Activated T-cell treated with anti-CD3 and anti-CD28 coated beads for 1 hour (primary cell): ENCODE data around the gene ZMAT5.

Source experiments
- DNase-seq: peaks from one replicate; pipeline ENCODE4 v3.0.0-alpha.2; 2020; ENCODE audit warnings: low read depth

Gene ZMAT5

DNA sequence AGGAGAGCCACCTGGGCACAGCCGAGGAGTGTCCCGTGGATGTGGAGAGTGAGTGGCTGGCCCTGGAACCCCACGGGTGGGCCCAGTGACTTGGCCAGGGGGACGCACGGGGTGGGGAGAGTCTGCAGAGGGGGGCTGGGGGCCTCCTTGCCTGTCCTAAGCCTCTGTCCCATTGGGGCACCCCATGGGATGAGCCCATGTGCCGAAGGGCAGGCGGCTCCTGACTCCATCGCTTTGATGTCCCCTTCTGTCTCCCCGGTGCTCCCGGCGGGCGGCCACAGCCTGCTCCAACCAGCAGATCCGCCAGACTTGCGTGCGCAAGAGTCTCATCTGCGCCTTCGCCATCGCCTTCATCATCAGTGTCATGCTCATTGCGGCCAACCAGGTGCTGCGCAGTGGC is 37.6 kb downstream of the ZMAT5 start:
- no peak for DNase-seq

DNA sequence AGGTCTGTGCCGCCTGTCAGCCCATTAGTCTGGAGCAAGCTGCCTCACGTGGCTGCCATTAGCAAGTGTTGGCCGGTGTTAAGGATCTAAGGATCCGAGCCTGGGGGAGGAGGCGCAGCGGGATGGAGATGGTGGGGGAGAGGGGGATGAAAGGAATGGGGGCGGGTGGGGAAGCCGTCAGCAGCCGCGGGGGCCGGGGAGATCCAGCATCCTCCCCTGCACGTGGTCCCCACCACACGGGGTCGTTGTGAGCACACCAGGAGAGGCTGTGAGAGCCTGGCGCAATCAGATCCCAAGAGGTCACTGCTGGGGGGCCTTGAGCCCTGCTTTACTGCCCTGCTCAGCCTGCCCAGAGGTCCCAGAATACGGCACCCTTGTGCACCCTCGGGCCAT is 39.7 kb downstream of the ZMAT5 start:
- DNase-seq = no peak

DNA sequence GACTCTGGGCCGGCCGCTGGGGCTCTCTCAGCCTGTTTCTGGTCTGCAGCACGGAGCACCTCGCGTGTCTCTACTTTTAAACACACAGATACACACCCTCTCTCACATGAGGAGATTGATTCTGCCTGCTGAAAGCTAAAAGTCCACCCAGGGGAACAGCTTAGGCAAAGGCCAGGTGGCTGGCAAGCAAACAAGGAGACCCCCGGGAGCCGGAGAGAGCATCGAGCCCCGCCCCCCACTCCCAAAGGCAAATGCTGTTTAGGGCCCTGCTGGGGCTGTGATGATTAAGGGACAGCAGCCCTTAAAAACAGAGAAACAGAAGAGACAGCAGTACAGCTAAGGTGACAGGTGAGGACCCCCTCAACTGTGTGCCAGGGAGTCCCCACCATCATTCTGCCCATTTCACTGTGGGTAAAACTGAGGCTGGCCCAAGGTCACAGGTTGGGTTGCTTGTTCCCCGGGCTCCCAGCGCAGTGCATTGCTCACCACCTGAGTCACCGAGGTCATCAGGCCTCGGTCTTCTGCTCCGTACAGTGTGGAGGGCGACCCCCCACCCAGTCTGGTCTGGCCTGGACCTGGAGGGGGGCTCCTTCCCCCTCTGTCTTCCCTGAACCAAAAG is 40.2 kb downstream of the ZMAT5 start:
- no peak for DNase-seq

DNA sequence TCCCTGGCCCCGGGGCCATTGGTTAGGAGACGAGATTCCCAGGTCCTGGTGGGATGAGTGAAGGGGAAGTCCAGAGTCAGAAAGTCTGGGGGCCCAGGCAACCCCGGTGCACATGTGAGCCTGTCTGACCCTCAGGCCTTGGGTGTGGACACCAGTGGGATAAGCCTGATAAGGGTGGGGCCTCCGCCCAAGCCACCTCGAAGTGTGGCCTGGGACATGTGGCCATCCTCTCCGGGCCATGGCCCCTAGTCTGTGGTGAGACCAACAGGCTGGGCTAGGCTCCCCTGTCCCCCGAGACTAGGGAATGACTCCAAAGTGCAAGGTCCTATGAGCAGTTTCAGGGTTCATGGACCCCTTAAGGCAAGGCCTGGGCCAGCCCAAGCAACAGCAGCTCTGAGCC is 40.7 kb downstream of the ZMAT5 start:
- DNase-seq = no peak

DNA sequence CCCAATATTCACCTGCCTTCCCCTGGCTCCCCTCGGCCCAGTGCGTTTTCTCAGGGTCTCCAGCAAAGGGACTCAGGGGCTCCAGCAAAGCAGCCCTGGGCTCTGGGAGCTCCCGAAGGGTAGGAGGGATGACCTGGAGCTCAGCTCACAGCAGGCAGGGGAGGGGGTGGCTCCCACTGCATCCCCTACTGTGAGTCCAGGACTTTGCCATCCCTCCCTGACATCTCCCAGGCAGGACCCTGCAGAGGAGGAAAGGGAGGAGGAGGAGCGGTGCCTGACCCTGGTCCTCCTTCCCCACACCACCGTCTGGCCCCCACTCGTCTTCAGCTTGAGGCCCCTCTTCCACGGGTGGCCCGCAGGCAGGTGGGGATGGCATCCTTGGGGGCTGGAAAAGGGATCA is 42.0 kb downstream of the ZMAT5 start:
- no peak for DNase-seq

DNA sequence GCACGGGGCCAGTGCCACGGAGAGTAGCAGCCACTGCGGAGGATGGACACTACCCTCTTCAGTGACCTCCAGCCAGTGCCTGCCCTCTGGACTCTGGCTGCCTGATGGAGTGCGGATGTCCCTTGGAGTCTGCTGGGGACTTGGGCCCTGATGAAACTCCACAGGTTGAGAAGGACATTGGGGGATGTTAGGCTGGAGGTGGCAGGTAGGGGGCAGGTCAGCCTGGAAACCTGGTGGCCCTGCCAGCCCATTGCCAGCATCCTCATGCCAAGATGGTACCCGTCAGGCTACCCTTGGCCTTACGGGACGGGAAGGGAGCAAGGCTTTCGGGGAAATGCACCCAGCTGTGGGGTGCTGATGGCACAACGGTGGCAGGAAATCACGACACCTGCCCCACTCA is 43.0 kb downstream of the ZMAT5 start:
- DNase-seq = no peak

DNA sequence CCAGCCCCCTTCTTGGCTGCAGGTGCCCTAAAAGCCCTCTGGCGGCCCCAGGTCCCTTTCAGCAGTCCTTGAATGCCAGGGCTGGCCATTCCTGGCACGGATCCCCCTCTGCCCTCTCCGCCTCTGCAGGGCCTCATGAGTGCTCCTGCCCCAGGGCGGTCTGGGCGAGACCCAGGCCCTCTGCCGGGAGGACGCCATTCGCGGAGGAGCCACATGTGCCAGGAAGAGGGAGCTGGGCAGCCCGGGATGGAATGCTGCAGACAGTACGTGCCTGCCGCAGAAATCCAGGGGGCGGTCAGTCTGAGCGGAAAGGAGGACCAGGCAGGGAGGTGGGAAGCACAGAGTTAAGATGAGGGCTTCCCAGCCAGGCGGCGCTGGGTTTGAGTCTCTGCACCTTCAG is 44.2 kb downstream of the ZMAT5 start:
- DNase-seq = no peak

DNA sequence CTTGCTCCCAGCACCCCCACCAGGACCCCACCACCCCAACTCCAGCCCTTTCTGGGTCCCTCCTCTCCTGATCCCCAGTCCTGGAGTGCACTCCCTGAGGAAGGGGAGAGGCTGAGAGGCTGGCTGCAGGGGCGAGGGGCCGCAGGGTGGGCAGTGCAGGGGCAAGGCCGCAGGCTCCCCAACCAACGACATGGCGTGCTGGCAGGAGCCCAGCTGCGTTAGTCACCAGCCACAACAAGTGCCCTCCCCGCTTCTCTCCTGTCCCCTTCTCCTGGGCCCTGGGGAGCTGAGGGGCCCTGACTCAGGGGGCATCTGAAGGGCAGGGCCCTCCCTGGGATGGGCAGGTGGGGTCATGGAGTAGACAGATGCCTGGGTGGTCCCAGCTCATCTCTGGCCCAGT is 44.7 kb downstream of the ZMAT5 start:
- DNase-seq = no peak

DNA sequence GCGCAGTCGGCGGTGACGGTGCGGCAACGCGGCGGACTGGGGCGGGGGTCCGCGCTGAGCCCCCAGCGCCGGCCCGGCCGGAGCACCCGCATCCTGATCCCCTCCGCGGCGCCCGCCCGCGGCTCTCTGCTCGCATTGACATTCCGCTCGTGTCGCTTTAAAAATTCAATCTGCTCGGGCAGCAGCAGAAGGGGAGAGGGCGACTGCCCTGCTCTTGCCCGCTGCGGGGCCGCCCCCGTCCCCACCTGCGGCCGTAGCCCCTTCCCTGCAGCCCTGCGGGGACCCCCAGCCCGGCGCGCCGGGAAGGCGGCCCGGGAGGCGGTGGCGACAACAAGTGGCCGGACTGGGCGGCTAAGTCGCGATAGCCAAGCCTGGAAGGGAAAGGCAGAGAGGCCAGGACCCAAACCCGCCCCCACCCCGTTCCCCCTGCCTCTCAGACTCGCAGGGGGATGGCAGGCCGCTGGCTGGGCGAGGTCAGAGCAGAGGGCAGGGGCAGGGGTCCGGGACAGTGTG is 45.9 kb downstream of the ZMAT5 start:
- DNase-seq = no peak

DNA sequence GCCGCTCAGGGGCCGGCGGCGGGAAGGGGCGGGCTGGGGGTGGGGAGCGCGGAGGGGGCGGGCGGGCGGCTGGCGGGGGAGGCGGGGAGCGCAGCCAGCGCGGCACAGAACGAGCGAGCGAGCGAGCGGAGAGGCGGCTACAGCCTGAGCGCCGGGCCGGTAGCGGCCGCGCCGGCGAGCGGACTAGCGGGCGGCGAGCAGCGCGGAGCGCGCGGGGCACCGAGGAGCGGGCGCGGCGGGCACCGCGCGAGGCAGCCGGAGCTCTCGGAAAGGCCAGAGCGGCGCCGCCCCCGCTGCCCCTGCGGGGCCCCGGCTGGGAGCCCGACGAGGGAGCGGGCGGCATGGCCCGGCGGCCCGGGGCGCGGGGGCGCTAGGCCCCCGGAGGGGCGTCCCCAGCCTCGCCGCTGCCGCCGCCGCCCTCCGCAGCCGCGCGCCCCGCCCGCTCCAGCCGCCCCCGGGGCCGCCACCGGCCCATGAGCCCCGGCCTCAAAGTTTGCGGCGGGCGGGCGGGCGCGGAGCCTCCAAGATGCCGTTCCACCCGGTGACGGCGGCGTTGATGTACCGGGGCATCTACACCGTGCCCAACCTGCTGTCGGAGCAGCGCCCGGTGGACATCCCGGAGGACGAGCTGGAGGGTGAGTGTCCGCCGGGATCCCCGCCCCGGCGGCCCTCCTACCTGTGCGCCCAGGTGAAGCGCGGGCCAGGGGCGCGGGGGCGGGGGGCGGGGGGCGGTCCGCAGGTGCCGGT is 46.7 kb downstream of the ZMAT5 start, which contains the start of gene CABP7:
CABP7 (plus strand) TSS at position 105 of the 747 bp plus-strand sequence; CDS start at position 527, 422 bp downstream.
- DNase-seq = no peak

DNA sequence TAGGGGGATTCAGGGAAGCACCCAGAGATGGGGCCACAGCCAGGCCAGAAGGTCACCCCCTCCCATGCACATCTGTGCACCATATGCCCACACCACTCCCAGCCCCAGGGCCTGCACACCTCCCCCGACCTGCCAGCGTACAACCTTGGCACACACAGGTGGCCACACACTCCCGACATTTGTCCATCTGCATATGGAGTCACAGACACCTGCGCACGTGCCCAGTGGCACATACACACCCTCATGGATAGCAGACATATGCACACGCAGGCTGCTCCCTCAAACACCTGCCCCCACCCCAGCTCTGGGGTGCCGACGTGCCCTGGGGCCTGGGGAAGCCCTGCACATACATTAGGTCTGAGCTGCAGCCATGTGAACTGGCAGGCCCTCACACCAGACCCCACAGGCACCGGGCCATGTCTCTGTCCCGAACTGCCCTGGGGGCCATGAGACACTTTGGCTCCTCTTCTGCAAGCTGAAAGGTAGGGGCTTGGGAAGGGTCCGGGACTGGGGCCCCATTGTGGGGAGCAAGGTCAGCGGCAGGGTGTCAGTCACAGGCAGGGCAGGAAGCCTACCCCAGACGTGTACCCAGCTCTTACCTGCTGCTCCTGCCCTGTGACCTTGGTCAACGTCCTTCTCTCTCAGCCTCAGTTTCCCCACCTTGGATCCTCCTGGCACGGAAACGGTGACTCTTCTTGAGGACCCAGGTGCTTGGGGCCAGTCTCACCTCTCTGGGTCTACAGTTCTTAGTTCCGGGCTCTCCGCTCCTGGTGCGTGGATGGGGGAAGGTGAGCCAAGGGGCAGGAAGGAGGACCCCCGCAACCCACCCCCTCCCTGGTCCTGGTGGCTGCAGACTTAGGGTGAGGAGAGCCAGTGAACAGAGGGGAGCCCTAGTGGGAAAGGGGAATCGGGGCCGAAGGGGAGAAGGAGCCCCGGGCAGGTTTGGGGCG is 47.6 kb downstream of the ZMAT5 start:
- no peak for DNase-seq

DNA sequence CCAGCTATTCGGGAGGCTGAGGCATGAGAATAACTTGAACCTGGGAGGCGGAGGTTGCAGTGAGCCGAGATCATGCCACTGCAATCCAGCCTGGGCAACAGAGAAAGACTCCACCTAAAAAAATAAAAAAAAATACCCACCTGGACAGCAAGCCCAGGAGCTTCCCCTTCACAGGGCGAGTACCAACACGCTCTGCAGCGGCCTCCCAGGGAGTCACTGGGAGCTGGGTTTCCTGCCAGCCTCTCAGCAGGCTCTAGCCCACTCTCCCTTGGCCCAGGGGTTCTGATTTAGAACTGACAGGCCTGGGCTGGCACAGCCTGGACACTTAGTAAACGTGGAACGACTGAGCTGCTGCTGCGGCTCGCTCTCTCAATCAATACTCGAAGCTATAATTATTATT is 49.0 kb downstream of the ZMAT5 start:
- DNase-seq = no peak

DNA sequence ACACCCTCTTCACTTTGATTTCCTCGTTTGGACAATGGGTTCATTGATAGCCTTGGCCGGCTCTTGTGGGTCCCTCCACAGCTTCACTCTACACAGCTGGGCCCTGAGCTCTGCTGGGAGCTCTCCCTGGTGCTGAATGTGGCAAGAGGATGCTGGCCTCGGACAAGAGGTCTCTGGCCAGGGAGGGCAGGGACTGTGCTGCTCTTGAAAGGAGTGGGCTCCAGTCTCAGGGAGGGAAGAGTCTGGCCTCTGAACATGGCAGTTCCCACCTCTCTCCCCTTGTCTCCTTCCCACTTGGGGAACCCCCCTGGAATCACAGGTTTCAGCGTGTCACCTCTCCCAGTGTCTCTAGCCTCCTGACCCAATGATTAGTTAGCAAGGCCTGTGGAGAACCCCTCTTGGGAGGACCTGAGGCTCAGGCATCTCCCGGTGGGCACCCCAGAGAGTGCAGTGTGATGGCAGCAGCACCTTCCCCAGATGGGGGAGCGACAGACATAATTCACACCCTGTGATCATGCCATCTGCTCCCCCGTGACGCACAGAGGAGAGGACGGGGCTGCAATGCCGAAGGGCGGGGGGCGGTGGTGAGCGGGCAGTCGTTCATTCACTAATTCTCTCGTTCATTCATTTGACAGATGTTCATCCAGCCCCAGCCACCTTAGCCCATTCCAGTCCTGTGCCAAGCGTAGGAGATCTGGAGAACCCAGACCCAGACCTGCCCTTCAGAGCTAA is 49.8 kb downstream of the ZMAT5 start:
- no peak for DNase-seq

DNA sequence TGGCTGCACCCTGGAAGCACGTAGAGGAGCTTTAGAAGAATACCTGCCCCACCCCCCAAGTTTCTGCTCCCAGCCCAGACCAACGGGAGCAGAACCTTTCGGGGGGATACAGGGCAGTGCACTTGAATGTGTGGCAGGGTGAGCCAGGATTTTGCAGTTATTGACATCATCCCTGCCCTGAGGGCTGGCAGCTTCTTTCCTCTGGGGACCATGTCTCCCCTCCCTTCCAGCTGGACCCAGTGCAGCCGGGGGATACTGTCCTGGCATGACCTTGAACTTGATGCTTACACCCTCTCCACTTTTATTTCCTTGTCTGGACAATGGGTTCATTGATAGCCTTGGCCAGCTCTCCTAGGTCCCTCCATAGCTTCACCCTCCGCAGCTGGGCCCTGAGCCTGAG is 51.1 kb downstream of the ZMAT5 start:
- DNase-seq = no peak

DNA sequence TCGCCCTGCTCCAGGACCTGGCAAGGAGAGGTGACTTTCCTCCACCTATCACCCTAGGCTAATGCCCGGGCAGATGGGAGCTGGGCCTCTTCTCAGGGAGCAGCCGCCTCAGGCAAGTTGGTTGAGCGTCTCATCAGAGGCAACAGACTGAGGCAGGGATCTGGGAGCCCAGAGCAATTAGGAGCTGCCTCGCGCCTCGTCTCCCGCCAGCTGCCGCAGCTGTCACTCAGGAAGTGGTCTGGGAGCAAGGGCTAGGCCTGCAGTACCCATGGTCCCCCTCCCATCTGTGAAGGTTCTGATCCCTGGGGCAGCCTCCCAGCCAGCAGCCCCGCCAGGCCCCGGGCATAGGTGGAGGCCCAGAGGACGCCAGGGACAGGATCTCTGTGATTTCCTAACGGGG is 51.6 kb downstream of the ZMAT5 start:
- DNase-seq = no peak

DNA sequence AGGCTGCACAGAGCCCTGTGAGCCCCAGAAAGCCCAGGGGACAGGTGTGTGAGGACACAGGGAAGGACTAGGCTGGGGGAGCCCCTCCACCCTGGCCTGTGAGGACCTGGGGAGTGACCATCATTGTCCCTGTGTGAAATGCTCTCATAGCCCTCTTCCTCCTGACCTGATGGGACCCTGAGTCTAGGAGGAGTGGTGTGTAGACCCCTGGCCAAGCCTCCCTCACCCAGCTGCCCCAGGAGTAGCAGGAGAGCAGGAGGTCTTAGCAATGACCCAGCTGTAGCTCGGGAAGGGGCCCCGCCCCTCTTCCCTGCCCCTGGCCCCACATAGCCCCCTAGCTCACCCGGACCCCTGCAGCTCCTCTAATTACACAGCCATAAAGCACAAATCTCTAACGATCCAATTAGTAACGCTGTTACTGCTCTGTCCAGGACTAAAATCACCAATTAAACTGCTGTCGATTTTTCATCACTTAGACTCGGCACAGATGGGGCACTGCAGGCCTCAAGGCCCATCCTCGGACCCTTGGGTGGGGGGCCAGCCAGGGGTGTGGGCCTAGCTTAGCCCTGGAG is 53.6 kb downstream of the ZMAT5 start:
- DNase-seq = no peak

DNA sequence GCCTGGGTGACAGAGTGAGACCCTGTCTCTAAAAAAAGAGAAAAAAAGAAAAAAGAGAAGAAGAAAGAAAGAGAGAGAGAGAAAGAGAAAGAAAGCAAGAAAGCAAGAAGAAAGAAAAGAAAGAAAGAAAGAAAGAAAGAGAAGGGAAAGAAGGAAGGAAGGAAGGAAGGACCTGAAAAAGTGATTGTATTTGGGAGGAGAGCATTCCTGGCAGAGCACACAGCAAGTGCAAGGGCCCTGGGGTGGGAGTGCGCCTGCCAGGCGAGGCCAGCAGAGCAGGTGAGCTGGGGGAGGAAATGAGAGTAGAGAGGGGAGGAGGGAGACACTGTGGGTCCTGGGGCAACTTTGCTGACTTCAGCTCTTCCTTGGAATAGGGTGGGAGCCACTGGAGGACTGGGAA is 54.7 kb downstream of the ZMAT5 start:
- DNase-seq = no peak

DNA sequence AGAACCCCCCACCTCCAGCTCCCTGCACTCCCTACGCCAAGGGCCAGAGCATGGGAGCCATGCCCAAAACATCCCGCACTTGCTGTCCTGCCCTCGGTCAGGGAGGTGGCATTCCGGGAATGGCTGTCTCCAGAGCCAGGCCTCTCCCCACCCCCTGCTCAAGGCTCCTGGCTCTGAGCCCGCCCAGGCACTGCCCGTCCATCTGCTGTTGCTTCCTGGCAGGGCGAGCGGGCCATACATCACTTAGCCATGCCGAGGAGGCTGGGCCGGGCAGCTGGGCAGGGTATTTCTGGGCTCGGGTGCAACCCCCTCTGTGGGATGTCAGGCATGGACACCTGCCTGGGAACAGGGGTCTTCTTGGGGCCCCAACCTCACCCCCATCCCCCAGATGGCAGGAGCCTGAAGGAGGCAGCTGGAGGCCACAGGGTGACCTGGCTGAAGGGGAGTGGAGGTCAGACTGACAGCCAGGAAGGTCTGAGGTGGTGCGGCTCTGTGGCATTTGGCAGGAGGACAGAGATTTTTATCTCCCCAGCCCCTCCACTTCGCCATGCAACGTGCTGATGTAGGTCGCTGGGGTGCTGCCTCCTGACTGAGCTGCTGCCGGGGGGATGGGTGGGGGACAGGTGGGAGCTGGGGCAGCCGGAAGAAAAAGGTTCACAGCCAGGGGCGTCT is 55.7 kb downstream of the ZMAT5 start:
- no peak for DNase-seq

DNA sequence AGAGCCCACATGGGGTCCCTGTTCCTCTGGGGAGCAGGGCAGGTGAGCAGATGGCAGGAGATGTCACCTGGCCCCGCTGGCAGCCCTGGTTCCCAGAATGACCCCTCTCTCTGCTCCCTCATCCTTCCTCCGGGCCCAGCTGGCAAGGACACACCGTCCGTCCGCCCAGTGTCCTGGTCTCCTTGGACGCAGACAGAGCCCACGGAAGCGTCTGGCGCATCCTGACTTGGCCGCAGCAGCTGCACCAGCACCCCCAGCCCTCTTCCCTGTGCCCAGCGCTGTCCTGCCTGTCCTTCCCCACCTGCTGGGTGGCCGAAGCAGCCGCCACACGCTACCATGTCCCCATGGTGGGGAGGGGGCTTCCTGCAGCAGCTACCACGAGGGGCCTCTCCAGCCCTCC is 56.6 kb downstream of the ZMAT5 start:
- no peak for DNase-seq

DNA sequence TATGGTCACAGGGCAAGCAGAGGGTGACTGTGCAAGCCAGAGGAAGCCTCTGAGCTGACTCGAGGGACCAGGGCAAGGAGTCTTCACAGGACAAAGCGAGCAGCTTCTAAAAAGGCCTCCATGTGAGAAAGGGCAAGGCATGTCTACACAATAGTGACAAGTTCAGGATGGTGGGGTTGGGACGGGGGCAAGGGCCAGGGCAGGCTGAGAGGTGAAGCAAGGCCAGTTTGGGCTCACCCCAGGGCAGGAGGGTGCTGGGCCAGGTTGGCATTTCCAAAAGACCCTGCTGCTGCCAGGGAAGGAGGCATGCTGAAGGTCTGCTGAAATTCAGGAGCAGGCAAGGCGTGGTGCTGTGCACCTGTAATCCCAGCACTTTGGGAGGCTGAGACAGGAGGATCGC is 59.3 kb downstream of the ZMAT5 start:
- DNase-seq = no peak

DNA sequence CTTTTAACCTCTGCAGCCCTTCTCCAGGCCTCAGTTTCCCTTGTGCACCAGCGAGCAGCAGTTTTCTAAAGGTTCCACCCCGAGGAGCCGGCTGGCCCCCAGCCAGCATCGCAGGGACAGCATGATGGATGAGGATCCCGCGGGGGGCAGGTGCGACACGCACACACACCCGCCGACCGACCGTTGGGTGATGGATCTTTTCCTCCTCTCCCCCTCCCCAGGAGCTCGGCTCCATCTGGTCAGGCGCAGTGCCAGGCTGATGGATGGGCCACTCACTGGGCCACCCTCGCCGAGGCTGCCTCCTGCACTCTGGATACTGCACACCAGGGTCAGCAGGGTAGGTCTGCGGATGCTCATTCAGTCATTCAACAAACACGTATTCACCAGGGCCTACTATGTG is 59.8 kb downstream of the ZMAT5 start:
- no peak for DNase-seq
